HG02884 (cell line): Measurements from ENCODE around the gene ADA.
"Not testable (repeated sequence)": the region's sequence is repeated elsewhere in the genome, so short reads cannot be mapped to it uniquely, and the experiment has no call there.

ENCODE experiments used
- ATAC-seq: cut with Tn5 transposase; IDR thresholded peaks from one replicate; pipeline ENCODE4 v1.9.1; 2021; ENCODE audit warnings: mild to moderate bottlenecking, moderate library complexity; ENCODE audit not compliant: unreplicated experiment

The ADA gene

DNA sequence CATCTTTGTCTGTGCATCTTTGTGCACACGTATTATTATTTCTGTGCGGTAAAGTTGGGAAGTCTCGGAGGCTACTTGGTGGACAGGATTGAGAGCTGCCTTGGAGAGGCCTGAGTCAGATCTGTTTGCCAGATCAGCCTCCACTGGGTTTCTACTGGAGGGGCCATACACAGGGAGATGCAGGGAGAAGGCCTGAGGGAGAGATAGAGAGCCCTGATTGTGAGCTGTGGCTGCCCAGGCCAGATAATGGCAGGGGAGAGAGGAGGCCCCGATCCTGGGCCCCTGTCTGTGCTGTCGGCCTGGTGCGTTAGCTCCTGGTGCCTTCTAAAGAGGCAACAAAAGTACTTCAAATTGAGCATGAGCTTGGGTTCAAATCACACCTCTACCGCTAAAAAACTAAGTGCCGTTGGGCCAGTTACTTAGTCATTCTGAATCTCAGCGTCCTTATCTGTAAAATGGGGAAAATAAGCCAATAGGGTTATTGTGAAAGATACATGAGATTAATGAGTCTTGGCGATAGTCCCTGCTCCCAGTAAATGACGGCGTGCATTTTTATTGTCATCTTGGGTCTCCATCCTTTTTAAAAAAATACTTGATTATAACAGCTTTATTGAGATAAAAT lies 27.6 kb upstream of the ADA start:
- no peak for ATAC-seq

DNA sequence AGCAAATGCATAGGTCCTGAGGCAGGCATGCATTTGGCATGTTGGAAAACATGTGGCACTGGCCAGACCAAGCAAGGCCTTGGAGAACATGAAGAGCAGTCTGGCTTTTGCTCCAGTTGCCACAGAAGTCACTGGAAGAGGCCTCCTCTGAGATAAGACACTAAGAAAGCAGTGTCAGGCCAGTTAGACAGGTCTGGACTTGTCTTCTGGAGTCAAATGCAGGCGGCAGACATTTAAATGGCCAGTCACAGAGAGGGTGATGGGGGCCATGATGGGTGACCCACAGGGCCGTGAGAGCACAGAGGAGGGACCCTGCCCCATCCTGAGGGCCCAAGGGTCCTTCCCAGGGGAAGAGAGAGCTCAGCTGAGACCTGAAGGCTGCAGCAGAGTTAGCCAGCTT lies 26.7 kb upstream of the ADA start:
- ATAC-seq, result no peak

DNA sequence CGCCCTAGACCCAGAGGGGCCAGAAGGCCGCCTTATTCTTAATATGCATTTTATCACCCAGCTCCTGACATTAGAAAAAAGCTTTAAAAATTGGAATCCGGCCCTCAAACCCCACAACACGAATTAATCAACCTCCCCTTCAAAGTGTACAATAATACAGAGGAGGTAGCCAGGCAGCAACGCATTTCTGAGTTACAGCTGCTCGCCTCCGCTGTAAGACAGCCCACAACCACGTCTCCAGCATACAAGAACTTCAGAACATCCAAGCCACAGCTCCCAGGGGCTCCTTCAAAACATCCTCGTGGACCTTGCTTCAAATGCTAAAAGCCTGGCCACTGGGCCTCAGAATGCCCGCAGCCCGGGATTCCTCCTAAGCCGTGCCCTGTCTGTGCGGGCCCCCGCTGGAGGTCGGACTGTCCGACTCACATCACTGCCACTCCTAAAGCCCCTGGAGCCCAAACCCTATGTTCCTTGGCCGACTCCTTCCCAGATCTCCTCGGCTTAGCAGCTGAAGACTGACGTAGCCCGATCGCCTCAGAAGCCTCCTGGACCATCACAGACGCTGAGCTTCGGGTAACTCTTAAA lies 20.9 kb upstream of the ADA start:
- not testable (repeated sequence) for ATAC-seq

DNA sequence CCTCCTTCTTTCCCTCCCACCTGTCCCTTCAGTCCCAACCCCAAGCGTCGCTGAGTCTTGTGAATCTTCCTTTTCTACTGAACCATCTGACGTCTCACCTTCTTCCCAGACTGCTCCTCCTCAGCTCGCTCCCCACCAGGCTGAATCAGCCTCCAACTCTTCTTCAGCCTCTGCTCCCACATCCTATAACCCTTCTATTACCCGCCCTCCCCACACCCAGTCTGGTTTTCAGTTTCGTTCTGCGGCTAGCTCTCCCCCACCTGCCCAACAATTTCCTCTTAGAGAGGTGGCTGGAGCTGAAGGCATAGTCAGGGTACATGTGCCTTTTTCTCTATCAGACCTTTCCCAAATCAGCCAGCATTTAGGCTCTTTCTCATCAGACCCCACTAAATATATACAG lies 20.0 kb upstream of the ADA start:
- ATAC-seq, result not testable (repeated sequence)

DNA sequence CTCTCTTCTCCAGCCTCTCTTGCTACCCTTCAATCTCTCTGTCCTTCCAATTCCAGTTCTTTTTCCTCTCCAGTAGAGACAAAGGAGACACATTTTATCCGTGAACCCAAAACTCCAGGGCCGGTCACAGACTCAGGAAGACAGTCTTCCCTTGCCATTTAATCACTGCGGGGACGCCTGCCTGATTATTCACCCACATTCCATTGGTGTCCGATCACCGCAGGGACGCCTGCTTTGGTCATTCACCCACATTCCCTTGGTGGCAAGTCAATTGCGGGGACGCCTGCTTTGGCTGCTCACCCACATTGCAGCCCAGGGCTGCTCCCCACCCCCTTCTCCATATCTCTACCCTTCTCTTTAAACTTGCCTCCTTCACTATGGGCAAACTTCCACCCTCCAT lies 19.4 kb upstream of the ADA start:
- not testable (repeated sequence) for ATAC-seq

DNA sequence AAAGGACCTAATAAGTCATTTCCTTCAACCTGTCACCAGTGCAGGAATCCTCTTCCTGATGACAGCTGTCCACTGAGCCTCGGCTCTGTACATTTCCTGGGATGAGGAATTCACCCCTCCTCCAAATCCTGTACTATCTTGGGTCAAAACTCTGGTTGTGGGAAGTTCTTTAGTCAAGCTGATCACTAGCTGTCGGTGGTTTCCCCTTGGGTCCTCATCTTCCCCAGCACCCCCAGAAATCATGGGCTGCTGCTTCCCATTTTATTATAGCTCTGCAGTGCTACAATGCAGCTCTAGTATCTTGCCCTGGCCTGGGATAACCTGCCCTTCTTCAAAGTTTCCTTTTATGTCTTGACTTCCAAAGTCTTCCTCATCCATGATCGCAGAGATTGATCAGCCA lies 14.6 kb upstream of the ADA start:
- ATAC-seq, result no peak

DNA sequence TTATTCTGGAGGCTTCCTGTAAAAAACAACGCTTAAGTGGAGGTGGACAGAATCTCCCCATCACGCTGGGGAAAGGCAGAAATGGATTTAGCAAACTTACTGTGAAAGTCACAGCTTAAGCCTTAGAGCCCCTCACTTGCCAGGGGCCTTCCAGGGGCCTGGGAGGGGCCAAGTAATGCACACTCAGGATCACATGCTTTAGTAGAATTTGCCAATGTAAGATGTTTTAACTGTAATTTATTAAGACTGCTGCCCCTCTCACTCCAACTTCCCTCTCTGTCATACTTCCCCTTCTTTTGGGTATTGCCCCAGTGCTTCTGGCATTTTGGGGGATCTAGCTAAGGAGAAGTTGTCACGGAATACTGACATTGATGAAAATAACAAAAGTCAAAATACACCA lies 12.6 kb upstream of the ADA start:
- ATAC-seq, result no peak

DNA sequence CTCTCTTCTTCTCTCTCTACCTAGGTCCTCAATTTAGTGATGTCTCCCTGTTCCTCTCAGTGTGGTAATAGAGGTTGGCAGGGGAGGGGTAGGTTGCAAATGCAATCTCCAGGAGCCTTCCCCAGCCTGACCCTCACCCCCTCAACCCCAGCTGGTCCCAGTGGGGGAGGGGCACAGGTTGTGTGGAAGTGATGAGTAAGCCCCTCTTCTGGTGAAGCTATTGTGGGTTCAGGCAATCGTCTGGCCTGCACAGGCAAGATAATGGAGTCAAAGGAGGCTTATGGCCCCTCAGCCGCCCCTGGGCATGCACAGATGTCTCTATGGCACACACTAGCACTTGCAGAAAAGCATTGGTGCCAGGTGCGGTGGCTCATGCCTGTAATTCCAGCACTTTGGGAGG lies 10.8 kb upstream of the ADA start:
- ATAC-seq, result no peak

DNA sequence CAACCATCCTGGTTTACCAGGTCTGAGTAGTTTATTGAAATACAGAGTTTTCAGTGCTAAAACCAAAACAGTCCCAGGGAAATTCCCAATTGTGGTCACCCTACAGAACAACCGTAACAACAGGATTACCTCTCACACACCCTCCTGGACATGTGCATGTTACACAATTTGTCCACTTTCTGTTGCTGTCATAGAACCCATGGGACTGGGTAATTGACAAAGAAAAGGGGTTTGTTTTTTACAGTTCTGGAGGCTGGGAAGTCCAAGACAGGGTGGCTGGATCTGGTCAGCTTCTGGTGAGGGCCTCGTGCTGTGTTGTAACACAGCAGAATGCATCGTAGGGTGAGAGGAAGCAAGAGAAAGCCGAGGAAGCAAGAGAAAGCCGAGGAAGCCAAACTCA lies 9.1 kb upstream of the ADA start:
- no peak for ATAC-seq

DNA sequence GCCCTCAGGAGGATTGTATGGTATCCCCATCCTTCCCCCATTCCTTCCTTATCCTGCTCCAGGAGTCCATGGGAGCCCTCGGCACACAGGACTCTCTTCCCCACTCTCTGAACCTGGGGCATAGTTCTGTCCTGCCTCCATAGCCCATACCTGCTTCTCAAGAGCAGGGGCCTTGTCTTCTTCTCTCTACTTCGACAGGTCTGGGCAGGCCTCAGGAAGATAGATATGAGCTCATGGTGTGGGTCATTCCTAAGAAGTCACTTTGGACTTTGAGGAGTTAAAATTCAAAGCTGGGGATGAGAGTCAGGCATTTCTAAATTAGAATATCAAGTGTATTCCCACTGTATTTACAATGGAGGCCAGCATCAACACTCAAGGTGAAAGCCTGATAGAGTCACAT lies 8.4 kb upstream of the ADA start:
- no peak for ATAC-seq

DNA sequence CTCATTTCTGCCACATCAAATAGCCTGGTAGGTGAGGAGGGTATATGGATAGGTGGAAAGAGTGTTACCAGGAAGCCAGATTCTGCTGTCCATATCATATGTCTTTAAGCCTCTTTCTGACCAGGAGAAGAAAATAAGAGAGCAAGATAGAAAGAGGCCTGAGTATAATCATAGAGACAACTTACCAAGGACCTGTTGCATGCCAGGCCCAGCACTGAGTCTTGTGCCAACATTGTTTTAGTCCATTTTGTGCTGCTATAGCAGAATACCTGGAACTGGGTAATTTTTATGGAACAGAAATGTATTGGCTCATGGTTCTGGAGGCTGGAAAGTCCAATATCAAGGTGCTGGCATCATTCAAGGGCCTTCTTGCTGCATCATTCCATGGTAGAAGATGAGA lies 7.3 kb upstream of the ADA start:
- no peak for ATAC-seq

DNA sequence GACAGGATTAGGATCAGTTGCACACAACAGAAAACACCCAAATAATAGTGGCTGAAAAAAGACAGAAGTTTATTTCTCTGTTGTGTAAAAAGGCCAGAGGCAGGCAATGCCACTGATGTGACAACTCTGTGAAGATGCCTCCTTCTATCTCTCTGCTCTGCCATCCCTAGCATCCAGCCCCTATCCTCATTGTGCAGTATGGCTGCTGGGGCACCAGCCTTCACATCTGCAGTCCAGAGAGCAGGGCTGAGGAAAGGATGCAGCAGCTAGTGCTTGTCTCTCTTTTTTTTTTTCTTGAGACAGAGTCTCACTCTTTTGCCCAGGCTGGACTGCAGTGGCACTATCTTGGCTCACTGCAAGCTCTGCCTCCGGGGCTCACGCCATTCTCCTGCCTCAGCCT lies 6.4 kb upstream of the ADA start:
- no peak for ATAC-seq

DNA sequence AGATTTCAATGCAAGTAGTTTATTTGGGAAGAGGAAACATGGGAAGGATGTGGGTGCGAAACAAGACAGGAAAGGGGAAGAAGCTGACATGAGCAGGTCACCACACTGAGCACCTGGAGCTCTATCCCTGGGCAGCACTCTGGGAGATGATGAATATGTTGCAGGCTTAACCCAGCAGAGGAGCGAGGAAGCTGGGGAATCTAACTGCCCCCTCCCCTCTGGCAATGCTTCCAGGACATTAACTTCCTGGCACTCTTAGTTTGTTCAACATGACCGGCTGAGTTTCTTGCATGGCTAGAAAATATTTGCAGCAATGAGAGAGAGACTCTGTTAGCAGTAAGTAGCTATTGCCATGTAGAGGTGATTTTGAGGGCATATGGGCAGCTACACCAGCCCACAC lies 4.9 kb upstream of the ADA start:
- ATAC-seq, result no peak

DNA sequence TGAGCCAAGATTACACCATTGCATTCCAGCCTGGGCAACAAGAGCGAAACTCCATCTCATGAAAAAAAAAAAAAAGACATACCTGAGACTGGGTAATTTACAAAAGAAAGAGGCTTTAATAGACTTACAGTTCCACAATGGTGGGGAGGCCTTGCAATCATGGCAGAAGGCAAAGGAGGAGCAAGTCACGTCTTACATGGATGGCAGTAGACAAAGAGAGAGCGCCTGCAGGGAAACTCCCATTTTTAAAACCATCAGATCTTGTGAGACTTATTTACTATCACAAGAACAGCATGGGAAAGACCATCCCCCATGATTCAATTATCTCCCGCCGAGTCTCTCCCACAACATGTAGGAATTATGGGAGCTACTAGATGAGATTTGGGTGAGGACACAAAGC lies 2.7 kb upstream of the ADA start:
- not testable (repeated sequence) for ATAC-seq

DNA sequence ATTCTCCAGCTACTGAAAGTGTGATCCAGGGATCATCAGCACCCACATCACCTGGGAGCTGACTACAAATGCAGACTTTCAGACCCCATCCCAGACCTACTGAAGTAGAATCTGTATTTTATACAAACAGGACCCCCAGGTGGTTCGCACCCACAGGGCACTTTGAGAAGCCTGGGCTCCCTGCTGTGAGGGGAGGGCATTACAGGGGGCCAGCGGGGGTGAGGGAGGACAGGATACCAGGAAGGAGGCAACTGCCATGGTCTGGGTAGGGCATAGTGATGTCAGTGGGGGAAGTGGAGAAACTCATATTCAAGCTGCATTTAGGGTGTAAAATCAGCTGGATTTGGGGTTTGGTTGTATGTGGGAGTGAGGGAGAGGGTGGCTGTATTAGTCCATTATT lies 2.0 kb upstream of the ADA start:
- ATAC-seq, result no peak

DNA sequence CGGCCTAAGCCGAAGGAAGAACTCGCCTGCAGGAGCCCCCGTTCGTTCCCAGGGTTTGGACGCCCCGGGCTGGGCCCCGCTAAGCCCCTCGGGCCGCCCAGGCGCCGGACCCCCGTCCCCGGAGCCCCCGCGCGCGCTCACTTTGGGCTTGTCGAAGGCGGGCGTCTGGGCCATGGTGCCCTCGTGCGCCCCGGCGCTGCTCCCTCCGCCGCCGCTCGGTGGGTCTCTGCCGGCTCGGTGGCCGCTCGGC lies 140 bp downstream of the ADA start:
- ATAC-seq, result no peak

DNA sequence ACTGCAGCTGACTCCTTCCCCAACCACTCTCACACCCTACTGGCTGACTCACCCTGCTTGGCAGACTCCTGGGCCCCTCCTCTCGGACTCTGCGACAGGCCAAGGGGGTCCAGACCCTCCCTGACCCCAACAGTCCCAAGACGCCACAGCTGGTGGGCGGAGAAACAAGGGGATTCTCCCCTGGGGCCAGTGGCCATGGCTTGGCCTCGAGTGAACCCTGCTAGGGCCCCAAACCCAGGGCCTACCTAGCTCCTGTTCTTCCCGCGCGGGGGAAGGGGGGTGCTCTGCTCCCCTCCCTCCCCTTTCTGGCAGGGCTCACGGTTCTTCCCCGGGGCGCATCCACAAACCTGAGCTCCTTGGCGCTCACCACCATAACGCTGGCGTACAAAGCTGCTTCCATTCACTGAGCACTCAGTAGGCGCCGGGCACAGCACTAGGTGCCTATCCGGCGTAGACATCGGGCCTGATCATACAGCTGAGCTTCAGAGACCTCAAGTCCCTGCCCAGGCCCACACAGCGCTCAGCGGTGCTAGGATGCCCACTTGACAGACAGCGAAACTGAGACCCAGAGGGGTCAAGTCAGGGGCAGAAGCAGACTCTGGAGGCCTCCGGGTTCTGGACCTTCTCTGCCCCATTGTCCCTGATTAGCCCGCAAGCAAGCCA lies 597 bp downstream of the ADA start:
- ATAC-seq, result no peak

DNA sequence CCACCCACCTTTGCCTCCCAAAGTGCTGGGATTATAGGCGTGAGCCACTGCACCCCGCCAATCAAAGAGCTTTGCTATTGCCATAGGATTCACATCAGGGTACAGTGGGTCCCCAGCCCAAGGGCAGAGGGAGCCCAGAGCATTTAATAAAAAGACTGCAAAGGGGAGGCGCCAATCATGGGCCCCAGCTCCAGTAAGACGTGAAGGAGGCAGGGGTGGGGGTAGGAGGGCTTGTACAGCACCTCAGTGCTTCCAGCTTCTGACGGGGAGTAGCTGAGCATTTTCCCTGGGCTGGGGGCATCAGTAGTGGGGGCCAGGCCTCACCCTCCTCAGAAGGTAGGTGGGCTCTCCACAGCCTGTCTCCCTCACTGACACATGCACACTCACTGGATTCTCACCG lies 1.5 kb downstream of the ADA start:
- no peak for ATAC-seq

DNA sequence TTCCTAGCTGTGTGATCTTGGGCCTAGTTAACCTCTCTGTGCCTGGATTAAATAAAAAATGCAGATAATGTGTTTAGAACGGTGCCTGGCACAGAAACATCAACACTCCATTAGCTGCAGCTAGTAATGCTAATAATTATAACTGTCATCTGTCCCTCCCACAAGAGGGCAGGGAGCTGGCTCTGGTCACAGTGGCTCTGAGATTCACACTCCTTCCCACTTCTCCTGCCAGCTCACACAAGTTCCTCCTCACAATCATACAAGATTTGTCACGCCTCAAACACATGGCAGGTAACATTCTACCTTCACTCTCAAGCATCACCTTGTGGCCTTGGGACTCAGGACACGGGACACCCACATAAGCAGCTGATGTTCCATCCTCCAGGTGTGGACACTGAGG lies 2.4 kb downstream of the ADA start:
- ATAC-seq, result no peak

DNA sequence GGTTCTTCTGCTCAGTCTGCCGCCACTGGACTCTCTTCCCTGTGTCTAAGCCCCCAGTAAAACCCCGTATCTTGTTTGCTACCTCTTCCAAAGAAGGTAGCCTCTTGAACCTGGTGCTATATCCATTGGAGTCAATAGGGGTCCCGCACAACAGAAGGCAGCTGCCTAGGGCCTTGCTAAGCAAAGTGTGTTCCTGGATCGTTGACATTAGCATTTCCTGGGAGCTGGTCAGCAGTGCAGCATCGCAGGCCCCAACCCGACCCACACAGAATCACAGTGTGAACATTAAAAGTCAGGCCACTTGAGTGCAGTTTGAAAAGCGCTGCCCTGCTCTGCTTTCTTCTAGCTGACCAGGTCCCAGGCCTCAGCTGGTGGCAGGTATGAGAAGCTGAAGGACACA lies 2.9 kb downstream of the ADA start:
- no peak for ATAC-seq

DNA sequence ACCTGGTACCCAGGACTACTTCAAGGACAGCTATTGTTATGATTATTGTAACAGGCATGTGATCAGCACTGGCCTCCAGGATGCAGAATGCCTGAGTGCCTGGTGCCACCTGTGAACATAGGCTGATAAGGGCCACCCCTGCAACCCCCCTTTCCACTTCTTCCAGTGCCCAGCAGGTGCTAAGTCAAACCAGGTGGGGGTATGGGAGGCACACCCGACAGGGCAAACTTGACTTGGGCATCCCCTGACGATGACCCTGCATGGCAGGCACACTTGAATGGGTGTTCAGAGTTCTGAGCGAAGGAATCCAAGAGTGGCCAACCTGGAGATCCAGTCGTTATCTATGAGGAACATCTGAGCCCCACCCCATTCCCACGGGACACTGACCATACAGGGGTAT lies 3.4 kb downstream of the ADA start:
- no peak for ATAC-seq

DNA sequence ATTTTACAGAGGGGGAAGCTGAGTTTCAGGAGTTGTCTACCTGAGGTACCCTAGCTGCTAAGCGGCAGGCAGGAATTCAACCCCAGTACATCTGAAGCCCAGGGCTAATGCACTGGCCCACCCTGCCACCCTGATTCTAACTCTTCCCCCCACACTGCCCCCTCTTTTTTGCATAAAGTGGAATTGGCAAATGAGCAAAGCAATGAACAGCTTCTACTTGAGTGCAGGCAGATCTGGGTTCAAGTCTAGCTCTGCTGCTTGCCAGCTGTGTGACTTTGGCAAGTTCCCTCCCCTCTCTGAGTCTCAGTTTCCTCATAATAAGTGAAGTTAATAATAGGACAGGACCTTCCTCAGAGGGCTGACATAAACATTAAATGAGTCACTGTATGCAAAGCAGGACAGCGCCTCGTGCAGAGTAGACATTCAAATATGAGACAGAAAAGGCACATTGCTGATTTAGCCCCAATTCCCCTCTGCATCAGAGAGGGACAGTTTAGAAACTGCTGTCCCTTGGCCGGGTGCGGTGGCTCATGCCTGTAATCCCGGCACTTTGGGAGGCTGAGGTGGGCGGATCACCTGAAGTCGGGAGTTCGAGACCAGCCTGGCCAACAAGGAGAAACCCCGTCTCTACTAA lies 4.7 kb downstream of the ADA start:
- peak; percentile 53 for ATAC-seq
